ENCODE results near the gene EXOC4. TPM values are rescaled to one million over a fixed set of nuclear protein-coding genes. Genes with fewer than 3 reads are reported as not detected.
"Not testable (repeated sequence)": the region's sequence is repeated elsewhere in the genome, so short reads cannot be mapped to it uniquely, and the experiment has no call there.

The EXOC4 gene
- total RNA-seq, 2 donors from 2014 or later: 53.5 to 62.3 TPM

GRCh38 chr7:134075799-134076198 is 822.9 kb downstream of the EXOC4 start:
- Mint-ChIP-seq H3K4me3 (no peak overlapping the region), H3K4me1 (no peaks in the 10 kb centered on the region), H3K9me3 (peaks cover 3% of the 10 kb centered on the region), H3K27me3 (no peaks in the 10 kb centered on the region), H3K36me3 (ENCODE audit: low read depth) (no peaks in the 10 kb centered on the region), H3K27ac (no peak overlapping the region)
- ATAC-seq (replicated peaks): no peak

- H3K4me1 Mint-ChIP-seq: not testable (repeated sequence)
These were observed 824.7 kb downstream of the EXOC4 start for GRCh38 chr7:134077560-134077959.

GRCh38 chr7:134078991-134079390 is 826.1 kb downstream of the EXOC4 start:
- Mint-ChIP-seq H3K9me3 (peaks cover 6% of the 10 kb centered on the region), H3K27ac (no peak overlapping the region), H3K36me3 (ENCODE audit: low read depth) (no peaks in the 10 kb centered on the region), H3K4me3 (no peak overlapping the region), H3K4me1 (no peaks in the 10 kb centered on the region), H3K27me3 (no peaks in the 10 kb centered on the region)
- no peak for ATAC-seq (replicated peaks)

More at GRCh38 chr7:134077560-134077959, 824.7 kb downstream of the EXOC4 start:
- not testable (repeated sequence) for H3K9me3 Mint-ChIP-seq; H3K27ac Mint-ChIP-seq; H3K4me3 Mint-ChIP-seq; ATAC-seq (replicated peaks); H3K27me3 Mint-ChIP-seq; H3K36me3 Mint-ChIP-seq (ENCODE audit: low read depth)

GRCh38 chr7:134081695-134082094 is 828.8 kb downstream of the EXOC4 start:
- Mint-ChIP-seq H3K27me3 (no peaks in the 10 kb centered on the region), H3K36me3 (ENCODE audit: low read depth) (no peaks in the 10 kb centered on the region), H3K4me1 (no peaks in the 10 kb centered on the region), H3K9me3 (peaks cover 6% of the 10 kb centered on the region), H3K27ac (no peak overlapping the region), H3K4me3 (no peak overlapping the region)
- ATAC-seq (replicated peaks): no peak

- peaks cover 6% of the 10 kb centered on the region for H3K9me3 Mint-ChIP-seq
- H3K4me1 Mint-ChIP-seq: no peaks in the 10 kb centered on the region
- no peak for ATAC-seq (replicated peaks)
- peaks cover under 1% of the 10 kb centered on the region for H3K27me3 Mint-ChIP-seq
- H3K27ac Mint-ChIP-seq: no peak overlapping the region
- no peaks in the 10 kb centered on the region for H3K36me3 Mint-ChIP-seq (ENCODE audit: low read depth)
- H3K4me3 Mint-ChIP-seq: no peak overlapping the region
These were observed 831.0 kb downstream of the EXOC4 start for GRCh38 chr7:134083766-134084487.

GRCh38 chr7:134084488-134085144 is 831.7 kb downstream of the EXOC4 start:
- no peak for ATAC-seq (replicated peaks)
- Mint-ChIP-seq H3K4me3 (no peak overlapping the region), H3K36me3 (ENCODE audit: low read depth) (no peaks in the 10 kb centered on the region), H3K9me3 (peaks cover 11% of the 10 kb centered on the region), H3K27ac (no peak overlapping the region), H3K4me1 (no peaks in the 10 kb centered on the region), H3K27me3 (peaks cover 4% of the 10 kb centered on the region)

- no peak overlapping the region for H3K4me3 Mint-ChIP-seq
- H3K27me3 Mint-ChIP-seq: peaks cover 4% of the 10 kb centered on the region
- no peak for ATAC-seq (replicated peaks)
- H3K27ac Mint-ChIP-seq: no peak overlapping the region
- no peaks in the 10 kb centered on the region for H3K4me1 Mint-ChIP-seq
- H3K9me3 Mint-ChIP-seq: peaks cover 17% of the 10 kb centered on the region
- no peaks in the 10 kb centered on the region for H3K36me3 Mint-ChIP-seq (ENCODE audit: low read depth)
These were observed 832.4 kb downstream of the EXOC4 start for GRCh38 chr7:134085311-134085710.

GRCh38 chr7:134086998-134087735 is 834.3 kb downstream of the EXOC4 start:
- no peak overlapping the region for H3K4me3 Mint-ChIP-seq
- no peak for ATAC-seq (replicated peaks)
- peaks cover 19% of the 10 kb centered on the region for H3K9me3 Mint-ChIP-seq
- H3K27me3 Mint-ChIP-seq: peaks cover 4% of the 10 kb centered on the region
- H3K4me1 Mint-ChIP-seq: no peaks in the 10 kb centered on the region
- no peak overlapping the region for H3K27ac Mint-ChIP-seq
- H3K36me3 Mint-ChIP-seq (ENCODE audit: low read depth): no peaks in the 10 kb centered on the region

- no peak for ATAC-seq (replicated peaks)
- H3K27ac Mint-ChIP-seq: no peak overlapping the region
These were observed 835.3 kb downstream of the EXOC4 start for GRCh38 chr7:134088199-134088598.

GRCh38 chr7:134089446-134089845 is 836.6 kb downstream of the EXOC4 start:
- Mint-ChIP-seq H3K36me3 (ENCODE audit: low read depth) (no peaks in the 10 kb centered on the region), H3K4me1 (no peaks in the 10 kb centered on the region), H3K27ac (no peak overlapping the region), H3K4me3 (no peak overlapping the region), H3K9me3 (peaks cover 35% of the 10 kb centered on the region), H3K27me3 (peaks cover 4% of the 10 kb centered on the region)
- ATAC-seq (replicated peaks): no peak

More at GRCh38 chr7:134088199-134088598, 835.3 kb downstream of the EXOC4 start:
- Mint-ChIP-seq H3K36me3 (ENCODE audit: low read depth) (no peaks in the 10 kb centered on the region), H3K4me1 (no peaks in the 10 kb centered on the region), H3K4me3 (no peak overlapping the region), H3K9me3 (peaks cover 23% of the 10 kb centered on the region), H3K27me3 (peaks cover 4% of the 10 kb centered on the region)

GRCh38 chr7:134098072-134098471 is 845.2 kb downstream of the EXOC4 start:
- Mint-ChIP-seq H3K9me3 (peaks cover 22% of the 10 kb centered on the region), H3K4me1 (no peaks in the 10 kb centered on the region), H3K27ac (no peak overlapping the region), H3K36me3 (ENCODE audit: low read depth) (no peaks in the 10 kb centered on the region), H3K27me3 (no peaks in the 10 kb centered on the region), H3K4me3 (no peak overlapping the region)
- no peak for ATAC-seq (replicated peaks)

GRCh38 chr7:134101716-134102115 is 848.8 kb downstream of the EXOC4 start:
- no peaks in the 10 kb centered on the region for H3K4me1 Mint-ChIP-seq
- no peak overlapping the region for H3K4me3 Mint-ChIP-seq
- no peaks in the 10 kb centered on the region for H3K27me3 Mint-ChIP-seq
- no peak overlapping the region for H3K27ac Mint-ChIP-seq
- no peak for ATAC-seq (replicated peaks)
- no peaks in the 10 kb centered on the region for H3K9me3 Mint-ChIP-seq
- H3K36me3 Mint-ChIP-seq (ENCODE audit: low read depth): no peaks in the 10 kb centered on the region

GRCh38 chr7:134104166-134104565 is 851.3 kb downstream of the EXOC4 start:
- Mint-ChIP-seq H3K4me1 (no peaks in the 10 kb centered on the region), H3K27me3 (no peaks in the 10 kb centered on the region), H3K4me3 (no peak overlapping the region), H3K9me3 (no peaks in the 10 kb centered on the region), H3K27ac (no peak overlapping the region), H3K36me3 (ENCODE audit: low read depth) (no peaks in the 10 kb centered on the region)
- peak; percentile 43 for ATAC-seq (replicated peaks)

GRCh38 chr7:134105841-134106240 is 853.0 kb downstream of the EXOC4 start:
- Mint-ChIP-seq H3K27me3 (no peaks in the 10 kb centered on the region), H3K4me1 (no peaks in the 10 kb centered on the region), H3K4me3 (no peak overlapping the region), H3K36me3 (ENCODE audit: low read depth) (no peaks in the 10 kb centered on the region), H3K9me3 (no peaks in the 10 kb centered on the region), H3K27ac (no peak overlapping the region)
- no peak for ATAC-seq (replicated peaks)

GRCh38 chr7:134108802-134109201 is 855.9 kb downstream of the EXOC4 start:
- H3K4me3 Mint-ChIP-seq: no peak overlapping the region
- no peak overlapping the region for H3K27ac Mint-ChIP-seq
- H3K27me3 Mint-ChIP-seq: no peaks in the 10 kb centered on the region
- H3K36me3 Mint-ChIP-seq (ENCODE audit: low read depth): no peaks in the 10 kb centered on the region
- H3K4me1 Mint-ChIP-seq: no peaks in the 10 kb centered on the region
- no peaks in the 10 kb centered on the region for H3K9me3 Mint-ChIP-seq
- ATAC-seq (replicated peaks): no peak
